ENCODE measurements around the gene DNHD1.

The DNHD1 gene

GRCh38 chr11:6497069-6497839 is at the start of gene DNHD1:
Gene DNHD1, plus strand, starts transcription at chr11:6497280. Its CDS starts 936 bp downstream, at chr11:6498216.
- in situ Hi-C loops (cut with MboI; ENCODE audit: low sequenced_read_pairs) = no loop called here

GRCh38 chr11:6448574-6448973 is 48.5 kb upstream of the DNHD1 start:
- in situ Hi-C loops (cut with MboI; ENCODE audit: low sequenced_read_pairs) = no loop called here

GRCh38 chr11:6452219-6452618 is 44.9 kb upstream of the DNHD1 start:
- in situ Hi-C loops (cut with MboI; ENCODE audit: low sequenced_read_pairs) = no loop called here

- in situ Hi-C loops (cut with MboI; ENCODE audit: low sequenced_read_pairs) = no loop called here
Measured at GRCh38 chr11:6453152-6453551, 43.9 kb upstream of the DNHD1 start.

GRCh38 chr11:6455070-6455469 is 42.0 kb upstream of the DNHD1 start:
- in situ Hi-C loops (cut with MboI; ENCODE audit: low sequenced_read_pairs) = no loop called here

- in situ Hi-C loops (cut with MboI; ENCODE audit: low sequenced_read_pairs) = no loop called here
Measured at GRCh38 chr11:6456361-6457073, 40.6 kb upstream of the DNHD1 start.

GRCh38 chr11:6457581-6458320 is 39.3 kb upstream of the DNHD1 start:
- in situ Hi-C loops (cut with MboI; ENCODE audit: low sequenced_read_pairs) = no loop called here

GRCh38 chr11:6458352-6459098 is 38.6 kb upstream of the DNHD1 start:
- in situ Hi-C loops (cut with MboI; ENCODE audit: low sequenced_read_pairs) = no loop called here

GRCh38 chr11:6459099-6459450 is 38.0 kb upstream of the DNHD1 start:
- in situ Hi-C loops (cut with MboI; ENCODE audit: low sequenced_read_pairs) = no loop called here

GRCh38 chr11:6468712-6469495 is 28.2 kb upstream of the DNHD1 start:
- in situ Hi-C loops (cut with MboI; ENCODE audit: low sequenced_read_pairs) = no loop called here

- in situ Hi-C loops (cut with MboI; ENCODE audit: low sequenced_read_pairs) = no loop called here
Measured at GRCh38 chr11:6469599-6469998, 27.5 kb upstream of the DNHD1 start.

GRCh38 chr11:6472934-6473333 is 24.1 kb upstream of the DNHD1 start:
- in situ Hi-C loops (cut with MboI; ENCODE audit: low sequenced_read_pairs) = no loop called here

GRCh38 chr11:6473451-6474412 is 23.3 kb upstream of the DNHD1 start, which contains the start of gene TRIM3:
Gene TRIM3, minus strand, starts transcription at chr11:6473941. Its CDS starts 8,246 bp downstream, at chr11:6465695.
- in situ Hi-C loops (cut with MboI; ENCODE audit: low sequenced_read_pairs) = no loop called here

- in situ Hi-C loops (cut with MboI; ENCODE audit: low sequenced_read_pairs) = no loop called here
Measured at GRCh38 chr11:6474413-6474792, 22.7 kb upstream of the DNHD1 start.

GRCh38 chr11:6474806-6475500 is 22.1 kb upstream of the DNHD1 start:
- in situ Hi-C loops (cut with MboI; ENCODE audit: low sequenced_read_pairs) = no loop called here

GRCh38 chr11:6475936-6476335 is 21.1 kb upstream of the DNHD1 start:
- in situ Hi-C loops (cut with MboI; ENCODE audit: low sequenced_read_pairs) = no loop called here

GRCh38 chr11:6476571-6476970 is 20.5 kb upstream of the DNHD1 start:
- in situ Hi-C loops (cut with MboI; ENCODE audit: low sequenced_read_pairs) = no loop called here

GRCh38 chr11:6480299-6480914 is 16.7 kb upstream of the DNHD1 start:
- in situ Hi-C loops (cut with MboI; ENCODE audit: low sequenced_read_pairs) = no loop called here

Data from HL-60/S4 (cell line).